ENCODE measurements around the gene NIPSNAP2. TPM values are rescaled to one million over a fixed set of nuclear protein-coding genes. Genes with fewer than 3 reads are reported as not detected.
"Not testable (repeated sequence)": the region's sequence is repeated elsewhere in the genome, so short reads cannot be mapped to it uniquely, and the experiment has no call there.

NIPSNAP2 gene
- total RNA-seq, 1 experiment from 2014 or later: 91.8 TPM

- H3K9me3 ChIP-seq (ENCODE audit: low read depth, low read length, poor library complexity, severe bottlenecking): no peaks in the 10 kb centered on the region
- intact Hi-C loops (cut with micrococcal nuclease; ENCODE audit: unreplicated experiment): no loop called here
- DNase-seq (ENCODE audit: low spot score): no peak
- peaks cover 4% of the 10 kb centered on the region for H3K36me3 ChIP-seq (ENCODE audit: insufficient read depth, low read length, poor library complexity, severe bottlenecking)
- POLR2A ChIA-PET (ENCODE audit: low non-redundant PET): no interaction called here
- H3K4me3 ChIP-seq (ENCODE audit: low read depth, low read length, poor library complexity, severe bottlenecking): no peak overlapping the region
- no peaks in the 10 kb centered on the region for H3K27me3 ChIP-seq (replicated peaks; ENCODE audit: insufficient read depth, low read depth, low read length, poor library complexity)
- CTCF ChIA-PET: interaction anchor here (0.6 to 0.7 kb wide), 2 partner anchors 10 to 38 kb away, joined by 3 to 5 read pairs; partner anchors contain the start of gene PSPH
- H3K27ac ChIP-seq (ENCODE audit: low read depth, low read length, poor library complexity, severe bottlenecking): no peak overlapping the region
- TF ChIP-seq CTCF (conservative IDR thresholded peaks at IDR 0.05; ENCODE audit: low read depth, low read length) (no peak), EZH2 (IDR thresholded peaks at IDR 0.05; ENCODE audit: borderline replicate concordance, low read depth, low read length, poor library complexity, severe bottlenecking) (no peak)
- H3K4me1 ChIP-seq (ENCODE audit: insufficient read depth, low read length, poor library complexity, severe bottlenecking): no peaks in the 10 kb centered on the region
- BruUV-seq (replicated peaks): no TSS peak
Observed at GRCh38 chr7:56040730-56041129, 76.3 kb downstream of the NIPSNAP2 start.

GRCh38 chr7:56045758-56046157 is 81.4 kb downstream of the NIPSNAP2 start:
- H3K36me3 ChIP-seq (ENCODE audit: insufficient read depth, low read length, poor library complexity, severe bottlenecking); CTCF ChIA-PET; intact Hi-C loops (cut with micrococcal nuclease; ENCODE audit: unreplicated experiment); H3K9me3 ChIP-seq (ENCODE audit: low read depth, low read length, poor library complexity, severe bottlenecking); H3K27ac ChIP-seq (ENCODE audit: low read depth, low read length, poor library complexity, severe bottlenecking); H3K4me1 ChIP-seq (ENCODE audit: insufficient read depth, low read length, poor library complexity, severe bottlenecking); POLR2A ChIA-PET (ENCODE audit: low non-redundant PET); H3K27me3 ChIP-seq (replicated peaks; ENCODE audit: insufficient read depth, low read depth, low read length, poor library complexity); BruUV-seq (replicated peaks); DNase-seq (ENCODE audit: low spot score); H3K4me3 ChIP-seq (ENCODE audit: low read depth, low read length, poor library complexity, severe bottlenecking): not testable (repeated sequence)

DNA sequence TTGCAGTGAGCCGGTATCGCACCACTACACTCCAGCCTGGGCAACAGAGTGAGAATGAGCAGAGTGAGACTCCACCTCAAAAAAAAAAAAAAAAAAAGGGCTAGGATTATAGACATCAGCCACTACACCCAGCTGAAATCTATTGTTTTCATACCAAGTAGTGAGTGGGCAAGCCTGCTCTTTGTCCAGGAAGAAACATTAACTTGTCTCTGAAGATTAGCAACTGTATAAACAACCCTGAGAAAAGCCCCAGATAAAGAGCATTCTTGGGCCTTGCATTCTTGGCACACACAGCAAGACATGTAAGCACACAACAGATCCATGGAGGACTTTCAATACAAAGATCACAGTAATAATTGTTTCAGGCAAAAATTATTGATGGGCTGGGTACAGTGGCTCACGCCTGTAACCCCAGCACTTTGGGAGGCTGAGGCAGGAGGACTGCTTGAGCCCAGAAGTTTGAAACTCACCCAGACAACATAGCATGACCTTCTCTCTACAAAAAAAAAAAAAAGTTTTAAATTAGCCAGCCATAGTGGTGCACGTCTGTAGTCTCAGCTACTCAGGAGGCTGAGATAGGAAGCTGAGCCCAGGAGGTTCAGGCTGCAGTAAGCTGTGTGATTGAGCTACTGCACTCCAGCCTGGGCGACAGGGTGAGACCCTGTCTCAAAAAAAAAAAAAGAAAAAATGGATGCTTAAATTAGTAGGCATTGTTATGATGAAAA is 82.5 kb downstream of the NIPSNAP2 start:
- no peak overlapping the region for H3K27ac ChIP-seq (ENCODE audit: low read depth, low read length, poor library complexity, severe bottlenecking)
- no peak for DNase-seq (ENCODE audit: low spot score)
- intact Hi-C loops (cut with micrococcal nuclease; ENCODE audit: unreplicated experiment): no loop called here
- H3K4me3 ChIP-seq (ENCODE audit: low read depth, low read length, poor library complexity, severe bottlenecking): no peak overlapping the region
- ChIA-PET CTCF (no interaction called here), POLR2A (ENCODE audit: low non-redundant PET) (interaction anchor here (0.6 kb wide), 1 partner anchor 69 kb away, joined by 5 read pairs; the partner anchor contains the start of gene NUPR2)
- no TSS peak for BruUV-seq (replicated peaks)
- no peaks in the 10 kb centered on the region for H3K27me3 ChIP-seq (replicated peaks; ENCODE audit: insufficient read depth, low read depth, low read length, poor library complexity)
- no peak for TF ChIP-seq EZH2 (IDR thresholded peaks at IDR 0.05; ENCODE audit: borderline replicate concordance, low read depth, low read length, poor library complexity, severe bottlenecking)
- no peak for TF ChIP-seq CTCF (conservative IDR thresholded peaks at IDR 0.05; ENCODE audit: low read depth, low read length)
- peaks cover 4% of the 10 kb centered on the region for H3K36me3 ChIP-seq (ENCODE audit: insufficient read depth, low read length, poor library complexity, severe bottlenecking)
- H3K4me1 ChIP-seq (ENCODE audit: insufficient read depth, low read length, poor library complexity, severe bottlenecking): peaks cover 5% of the 10 kb centered on the region
- no peaks in the 10 kb centered on the region for H3K9me3 ChIP-seq (ENCODE audit: low read depth, low read length, poor library complexity, severe bottlenecking)

GRCh38 chr7:56047446-56048116 is 83.2 kb downstream of the NIPSNAP2 start:
- H3K4me3 ChIP-seq (ENCODE audit: low read depth, low read length, poor library complexity, severe bottlenecking); H3K9me3 ChIP-seq (ENCODE audit: low read depth, low read length, poor library complexity, severe bottlenecking); CTCF ChIA-PET; H3K4me1 ChIP-seq (ENCODE audit: insufficient read depth, low read length, poor library complexity, severe bottlenecking); BruUV-seq (replicated peaks); H3K36me3 ChIP-seq (ENCODE audit: insufficient read depth, low read length, poor library complexity, severe bottlenecking); intact Hi-C loops (cut with micrococcal nuclease; ENCODE audit: unreplicated experiment); H3K27ac ChIP-seq (ENCODE audit: low read depth, low read length, poor library complexity, severe bottlenecking); DNase-seq (ENCODE audit: low spot score); H3K27me3 ChIP-seq (replicated peaks; ENCODE audit: insufficient read depth, low read depth, low read length, poor library complexity); POLR2A ChIA-PET (ENCODE audit: low non-redundant PET): not testable (repeated sequence)

Data from A673 (cell line).